ENCODE results near the gene TNP1.

DNA sequence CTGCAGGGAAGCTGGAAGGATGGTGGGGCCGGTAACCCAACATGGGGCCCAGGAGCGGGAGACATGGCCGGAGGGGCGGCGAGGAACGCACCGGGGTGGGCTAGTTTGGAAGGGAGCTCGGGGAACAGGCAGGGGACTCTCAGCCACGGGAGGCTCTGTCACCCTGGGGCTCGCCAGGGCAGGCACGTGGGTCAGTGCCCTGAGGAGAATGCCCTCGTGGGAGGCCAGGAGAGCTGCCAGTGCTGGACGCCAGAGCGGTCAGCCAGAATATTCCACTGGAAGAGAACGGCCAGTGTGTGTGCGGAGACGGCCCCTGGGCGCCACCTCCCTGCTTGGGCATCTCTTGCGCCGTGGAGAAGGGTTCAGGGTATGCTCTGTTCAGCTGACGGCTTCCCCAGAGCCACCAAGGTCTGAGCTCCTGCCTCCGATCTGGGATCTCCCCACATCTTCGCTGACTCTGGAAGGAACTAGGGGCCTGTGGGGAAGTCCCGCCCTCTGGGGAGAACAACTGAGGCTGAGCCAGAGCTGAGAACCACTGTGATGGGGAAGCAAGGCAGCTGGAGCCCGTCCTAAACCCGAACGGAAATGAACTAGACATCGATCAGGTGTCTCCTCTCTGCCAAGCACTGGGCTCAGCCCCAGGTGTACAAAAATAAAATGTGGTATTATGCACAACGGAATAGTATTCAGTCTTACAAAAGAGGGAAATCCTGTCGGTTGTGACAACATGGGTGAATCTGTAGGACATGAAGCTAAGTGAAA is 49.3 kb downstream of the TNP1 start:
- TF ChIP-seq ELF4 (IDR thresholded peaks at IDR 0.05): no peak
- TF ChIP-seq ARNT (IDR thresholded peaks at IDR 0.05): no peak
- TF ChIP-seq, protein P1, sequence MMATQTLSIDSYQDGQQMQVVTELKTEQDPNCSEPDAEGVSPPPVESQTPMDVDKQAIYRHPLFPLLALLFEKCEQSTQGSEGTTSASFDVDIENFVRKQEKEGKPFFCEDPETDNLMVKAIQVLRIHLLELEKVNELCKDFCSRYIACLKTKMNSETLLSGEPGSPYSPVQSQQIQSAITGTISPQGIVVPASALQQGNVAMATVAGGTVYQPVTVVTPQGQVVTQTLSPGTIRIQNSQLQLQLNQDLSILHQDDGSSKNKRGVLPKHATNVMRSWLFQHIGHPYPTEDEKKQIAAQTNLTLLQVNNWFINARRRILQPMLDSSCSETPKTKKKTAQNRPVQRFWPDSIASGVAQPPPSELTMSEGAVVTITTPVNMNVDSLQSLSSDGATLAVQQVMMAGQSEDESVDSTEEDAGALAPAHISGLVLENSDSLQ (IDR thresholded peaks at IDR 0.05): no peak
- TF ChIP-seq SP1 (IDR thresholded peaks at IDR 0.05): no peak
- TF ChIP-seq FOXK2 (IDR thresholded peaks at IDR 0.05): no peak
- no peak for TF ChIP-seq FOXM1 (IDR thresholded peaks at IDR 0.05; ENCODE audit: borderline replicate concordance)
- no peak for TF ChIP-seq FOXA1 (IDR thresholded peaks at IDR 0.05)
- no peak for TF ChIP-seq BHLHE40 (IDR thresholded peaks at IDR 0.05; ENCODE audit: borderline replicate concordance)
